GM11168 (cell line): ENCODE measurements around the gene FAM107A.

Experiments used
- in situ Hi-C: fragments of 300-500 bp; cut with MboI; formaldehyde crosslinking; loops from one replicate; pipeline ENCODE4 v1.12.0; 2022; ENCODE audit warnings: low sequenced_read_pairs; ENCODE audit not compliant: unreplicated experiment

The FAM107A gene, protein sequence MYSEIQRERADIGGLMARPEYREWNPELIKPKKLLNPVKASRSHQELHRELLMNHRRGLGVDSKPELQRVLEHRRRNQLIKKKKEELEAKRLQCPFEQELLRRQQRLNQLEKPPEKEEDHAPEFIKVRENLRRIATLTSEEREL

DNA sequence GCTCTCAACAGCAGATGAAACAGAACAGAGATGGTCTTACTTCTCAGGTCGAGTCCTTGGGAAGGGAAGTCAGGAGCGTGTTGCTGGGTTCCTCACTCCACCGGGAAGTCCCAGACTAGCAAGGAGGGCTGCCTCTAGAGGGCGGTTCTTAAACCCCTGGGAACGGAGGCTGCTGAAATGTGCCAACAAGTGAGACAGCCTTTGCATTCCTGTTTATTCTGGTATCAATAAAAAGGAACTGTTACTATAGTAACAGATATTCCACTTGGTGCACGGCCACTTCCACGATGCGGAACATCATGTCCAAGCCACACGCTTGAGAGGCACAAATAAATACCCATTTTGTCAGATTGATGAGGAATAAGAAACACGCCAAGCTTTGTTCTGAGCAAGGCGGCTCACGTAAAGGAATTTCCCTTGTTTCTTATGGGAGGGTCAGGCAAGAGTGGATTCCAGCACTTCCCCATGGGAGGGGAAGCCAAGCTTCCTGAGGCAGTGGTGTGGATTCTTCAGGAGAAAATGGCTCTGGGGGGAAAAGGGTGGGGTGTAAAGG is at the start of gene FAM107A:
Gene FAM107A (minus strand): TSS at position 123 of the 553 bp plus-strand sequence. CDS start 7,531 bp downstream, outside the sequence.
- in situ Hi-C loops = no loop called here

GRCh38 chr3:58625196-58625824 is 48.1 kb upstream of the FAM107A start:
- in situ Hi-C loops = no loop called here

- in situ Hi-C loops = no loop called here
These were observed 47.4 kb upstream of the FAM107A start for GRCh38 chr3:58624550-58624949.

GRCh38 chr3:58623961-58624360 is 46.8 kb upstream of the FAM107A start:
- in situ Hi-C loops = no loop called here

DNA sequence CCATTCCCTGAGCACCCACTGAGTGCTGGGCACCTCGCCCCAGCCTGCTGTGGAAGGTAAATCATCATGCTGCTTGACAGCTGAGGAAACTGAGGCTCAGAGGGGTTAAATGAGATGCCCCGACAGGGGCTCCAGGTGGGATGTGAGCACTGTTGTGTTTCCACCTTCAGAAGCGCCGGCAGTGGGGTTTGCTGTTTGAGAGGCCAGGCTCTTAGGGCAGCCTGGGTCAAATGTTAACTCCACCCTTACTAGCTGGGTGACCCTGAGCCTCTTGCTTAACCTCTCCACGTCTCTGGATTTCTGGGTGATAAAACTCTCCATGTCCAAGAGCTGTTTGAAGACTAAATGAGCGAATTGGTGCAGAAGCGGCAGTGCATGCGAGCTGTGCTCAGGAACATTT is 46.3 kb upstream of the FAM107A start:
- in situ Hi-C loops = no loop called here

GRCh38 chr3:58622892-58623291 is 45.7 kb upstream of the FAM107A start:
- in situ Hi-C loops = no loop called here

GRCh38 chr3:58622436-58622835 is 45.2 kb upstream of the FAM107A start:
- in situ Hi-C loops = no loop called here

DNA sequence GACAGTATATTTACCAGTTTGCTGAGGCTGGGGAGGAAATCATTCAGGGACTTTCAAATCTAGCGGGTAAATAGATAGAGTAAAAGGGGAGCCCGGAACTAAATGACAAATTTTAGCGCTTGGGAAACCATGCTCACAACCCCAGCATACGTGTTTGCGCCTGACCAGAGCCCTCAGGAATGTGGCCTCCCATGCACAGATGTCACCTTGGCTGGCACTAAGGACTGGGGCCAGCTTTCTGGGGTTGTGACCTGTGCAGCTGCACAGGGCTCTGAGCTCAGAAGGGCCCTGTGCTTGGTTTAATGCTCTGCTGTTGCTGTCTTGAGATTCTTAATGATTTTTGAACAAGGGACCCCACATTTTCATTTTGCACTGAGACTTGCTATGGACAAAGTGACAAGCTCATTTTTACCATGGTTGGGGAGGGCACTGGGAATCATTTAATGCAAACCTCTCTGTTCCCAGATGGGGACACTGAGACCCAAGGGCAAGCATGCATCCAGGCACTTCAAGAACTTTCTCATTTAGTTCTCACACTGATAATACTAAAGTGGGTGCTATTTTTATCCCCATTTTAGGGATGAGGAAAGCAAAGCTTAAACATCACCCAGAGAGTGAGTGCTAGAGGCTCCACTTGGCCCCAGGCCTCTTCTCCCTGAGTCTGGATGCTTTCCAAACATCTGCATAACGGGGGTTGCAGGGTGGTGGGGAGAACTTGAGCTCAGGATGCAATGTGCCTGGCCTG is 44.1 kb upstream of the FAM107A start:
- in situ Hi-C loops = no loop called here

GRCh38 chr3:58620421-58620820 is 43.2 kb upstream of the FAM107A start:
- in situ Hi-C loops = no loop called here

GRCh38 chr3:58617338-58617761 is 40.2 kb upstream of the FAM107A start:
- in situ Hi-C loops = no loop called here

DNA sequence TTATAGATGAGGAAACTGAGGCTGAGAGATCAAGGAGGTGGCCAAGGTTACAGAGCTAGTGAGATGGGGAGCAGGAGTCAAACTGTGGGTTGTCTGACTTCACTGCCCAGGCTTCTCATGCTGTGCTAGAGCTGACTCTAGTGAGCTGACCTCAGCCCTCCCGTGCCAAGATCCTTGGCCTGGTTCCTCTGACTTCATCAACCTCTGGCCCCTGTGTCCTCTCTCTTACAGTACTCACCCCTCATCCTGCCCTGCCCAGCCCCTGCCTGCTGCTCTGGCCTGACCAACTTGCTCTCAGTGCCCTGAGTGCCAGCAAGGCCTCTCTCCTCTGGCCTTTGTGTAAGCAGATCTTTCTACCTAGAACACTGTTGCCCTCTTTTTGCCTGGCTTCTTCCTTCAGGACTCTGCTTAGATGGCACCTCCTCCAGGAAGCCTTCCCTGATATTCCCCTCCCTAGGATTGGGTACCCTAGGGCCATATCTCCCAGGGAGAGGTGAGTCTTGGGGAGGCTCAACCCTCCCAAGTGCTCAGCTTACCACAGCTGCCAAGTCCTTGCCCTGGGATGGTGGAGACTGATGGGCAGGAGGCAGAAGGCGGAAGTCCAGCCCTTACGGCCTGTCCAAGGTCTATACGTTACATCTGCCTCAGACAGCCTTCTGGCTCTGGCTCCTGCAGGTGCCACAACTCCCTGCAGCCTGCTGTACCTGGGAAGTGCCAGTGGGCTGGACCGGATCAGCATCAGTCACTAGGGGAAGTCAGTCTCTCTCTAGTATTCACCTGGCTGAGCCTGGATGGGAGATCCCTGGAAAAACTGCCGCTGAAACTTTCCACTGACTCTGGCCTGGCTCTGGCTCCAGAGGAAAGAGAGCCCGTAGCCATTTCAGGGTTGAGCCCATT is 36.3 kb upstream of the FAM107A start:
- in situ Hi-C loops = no loop called here

DNA sequence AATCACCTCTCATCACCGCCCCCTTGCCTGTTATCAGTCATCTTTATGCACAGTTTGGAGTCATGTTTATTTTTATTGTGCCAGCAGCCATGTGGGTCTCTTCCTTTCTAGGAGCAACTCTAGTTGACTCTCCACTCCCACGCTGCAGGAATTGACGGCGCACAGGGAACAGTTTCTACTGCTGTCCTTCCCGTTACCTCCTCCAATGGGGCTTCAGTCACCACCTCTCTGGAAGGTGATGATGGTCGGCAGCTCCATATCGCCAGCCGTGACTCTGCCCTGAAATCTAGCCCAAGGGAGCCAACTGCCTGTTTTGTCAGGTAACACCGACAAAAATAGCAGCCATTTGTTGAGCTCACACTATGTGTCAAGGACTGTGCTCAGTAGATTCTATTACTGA is 35.6 kb upstream of the FAM107A start:
- in situ Hi-C loops = no loop called here

DNA sequence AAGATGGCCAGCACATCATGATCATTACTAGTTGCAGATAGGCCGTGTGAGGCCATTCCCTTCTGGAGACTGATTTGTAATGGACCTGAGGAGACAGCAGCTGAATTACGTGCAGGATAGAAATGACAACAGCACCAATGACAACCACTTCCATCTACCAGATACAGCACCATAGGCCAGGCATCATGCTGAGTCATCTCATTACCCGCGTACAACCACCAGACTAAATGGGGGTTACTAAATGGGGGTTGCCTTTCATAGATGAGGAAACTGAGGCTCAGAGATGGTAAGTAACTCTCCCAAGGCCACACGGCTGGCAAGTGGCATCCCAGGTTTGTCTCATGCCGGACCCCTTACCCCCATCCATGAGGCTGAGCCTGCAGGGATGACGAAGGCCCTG is 32.8 kb upstream of the FAM107A start:
- in situ Hi-C loops = no loop called here

DNA sequence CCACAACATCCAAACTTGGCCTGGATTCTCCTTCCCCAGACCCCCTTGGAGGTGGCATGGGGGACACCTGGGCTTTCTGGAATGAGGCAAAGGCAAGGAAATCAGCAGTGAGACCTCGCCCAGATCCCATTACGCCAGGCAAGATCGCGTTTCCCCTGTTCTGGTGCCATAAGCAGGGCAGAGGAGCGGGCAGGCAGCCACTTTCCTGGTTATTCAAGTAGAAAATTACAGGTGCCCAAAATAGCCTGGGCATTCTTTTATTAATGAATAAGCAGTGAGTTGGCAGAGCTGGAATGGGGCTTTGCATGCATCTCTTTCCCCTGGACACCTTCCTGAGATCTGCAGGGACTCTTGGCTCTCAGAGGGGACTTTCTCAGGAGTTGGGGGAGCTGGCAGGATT is 31.5 kb upstream of the FAM107A start:
- in situ Hi-C loops = no loop called here

GRCh38 chr3:58607816-58608215 is 30.6 kb upstream of the FAM107A start:
- in situ Hi-C loops = no loop called here

DNA sequence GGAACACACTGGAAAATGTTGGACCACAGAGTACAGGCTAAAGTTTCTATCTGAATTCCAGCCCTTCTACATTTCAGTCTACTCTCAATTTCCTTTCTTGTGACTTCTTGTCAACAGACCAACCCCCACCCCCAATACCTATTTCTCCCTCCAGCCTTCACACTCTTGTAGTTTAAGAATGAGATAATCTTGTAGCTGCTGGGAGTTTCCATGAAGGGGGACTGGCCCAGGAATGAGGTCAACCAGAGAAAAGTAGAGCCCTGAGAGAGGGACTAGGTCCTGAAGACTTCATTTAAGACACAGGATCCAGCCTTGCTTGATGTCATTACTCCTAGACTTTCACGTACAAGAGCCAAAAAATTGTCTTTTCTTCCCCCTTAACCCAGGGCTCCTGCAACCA is 29.5 kb upstream of the FAM107A start:
- in situ Hi-C loops = no loop called here

- in situ Hi-C loops = no loop called here
These were observed 26.8 kb upstream of the FAM107A start for GRCh38 chr3:58604031-58604430.

DNA sequence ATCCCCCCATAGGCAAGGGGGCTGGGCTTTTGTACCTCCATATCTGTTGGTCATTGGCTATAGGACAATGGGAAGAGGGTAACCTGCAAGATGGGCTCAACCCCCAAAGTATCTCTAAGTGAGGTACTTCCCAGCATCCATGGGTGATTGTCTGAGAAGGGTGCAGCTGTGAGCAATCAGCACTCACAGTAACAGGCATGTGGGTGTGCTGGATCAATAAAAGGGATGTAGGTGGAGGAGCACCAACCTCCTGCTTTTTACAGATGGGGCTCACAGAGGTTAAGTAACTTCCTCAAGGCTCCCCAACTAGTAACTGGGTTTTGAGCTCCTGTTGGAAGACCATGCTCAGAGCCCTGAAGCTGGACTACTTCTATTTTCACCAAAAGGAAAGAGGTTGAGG is 26.4 kb upstream of the FAM107A start:
- in situ Hi-C loops = no loop called here

- in situ Hi-C loops = no loop called here
These were observed 20.6 kb upstream of the FAM107A start for GRCh38 chr3:58597770-58598310.
